B cell (primary cell): Measurements from ENCODE around the gene ZNF618. TPM values are rescaled to one million over a fixed set of nuclear protein-coding genes. Genes with fewer than 3 reads are reported as not detected.

Experiments used
- ATAC-seq: fragments of 200-7000 bp; cut with Tn5 transposase; one replicate; pipeline ENCODE4 v1.10.0; 2021; ENCODE audit warnings: low read depth, mild to moderate bottlenecking, moderate number of reproducible peaks, moderate library complexity
- CTCF ChIA-PET: fragments of 350-600 bp; sonication (Branson Sonifier 250); formaldehyde crosslinking; loops from one replicate; lab custom pipeline; 2021; ENCODE audit warnings: antibody characterized with exemption, inconsistent platforms; lab: Charles Lee
- POLR2A ChIA-PET: fragments of 350-600 bp; sonication (Branson Sonifier 250); formaldehyde crosslinking; loops from one replicate; lab custom pipeline; 2021; ENCODE audit warnings: antibody characterized with exemption; lab: Charles Lee
- DNase-seq: peaks from one replicate; pipeline ENCODE4 v3.0.0; 2013
- H2AFZ ChIP-seq: 2 replicates; pipeline ENCODE4 v1.6.1; 2012; ENCODE audit warnings: mild to moderate bottlenecking, low read depth, low read length; ENCODE audit not compliant: insufficient read depth, poor library complexity, severe bottlenecking
- H3K27ac ChIP-seq, 2 donors: 1 replicate in 1 of 2; 2 replicates in 1 of 2; pipeline ENCODE4 v1.5.1; 2012 to 2013; ENCODE audit warnings: low read length in 2 of 2, mild to moderate bottlenecking in 2 of 2, moderate library complexity in 1 of 2
- H3K27me3 ChIP-seq, 4 experiments: fragments of 200-600 bp in 1 of 4; sonication (generic) in 1 of 4; replicated peaks in 1 of 4; 1 replicate in 2 of 4; 2 replicates in 2 of 4; pipeline versions ENCODE4 v1.6.1 to v1.7.0; 2013 to 2016; ENCODE audit warnings: low read length in 3 of 4, mild to moderate bottlenecking in 2 of 4, mixed read lengths in 1 of 4, moderate library complexity in 1 of 4; ENCODE audit not compliant: insufficient read depth in 4 of 4, control insufficient read depth in 3 of 4; ENCODE audit errors: control extremely low read depth in 1 of 4
- H3K36me3 ChIP-seq, 2 experiments: replicated peaks in 1 of 2; 1 replicate in 1 of 2; 2 replicates in 1 of 2; pipeline versions ENCODE4 v1.6.1 to v1.7.1; 2013; ENCODE audit warnings: low read length in 1 of 2; ENCODE audit not compliant: insufficient read depth in 2 of 2, control insufficient read depth in 1 of 2; ENCODE audit errors: control extremely low read depth in 1 of 2, extremely low read depth in 1 of 2
- H3K4me1 ChIP-seq, 2 donors: fragments of 200-600 bp in 1 of 2; sonication (generic) in 1 of 2; 1 replicate in 1 of 2; 2 replicates in 1 of 2; pipeline versions ENCODE4 v1.5.1 to v1.6.1; 2013 to 2017; ENCODE audit warnings: low read length in 2 of 2; ENCODE audit not compliant: control insufficient read depth in 2 of 2, insufficient read depth in 2 of 2
- H3K4me2 ChIP-seq: replicated peaks from 2 replicates; pipeline ENCODE3; 2012; ENCODE audit warnings: mild to moderate bottlenecking, low read depth, low read length; ENCODE audit not compliant: poor library complexity, severe bottlenecking
- H3K4me3 ChIP-seq, 5 experiments: fragments of 200-600 bp in 1 of 5; sonication (generic) in 1 of 5; 1 replicate in 3 of 5; 2 replicates in 2 of 5; pipeline versions ENCODE4 v1.5.1 to v1.7.0; 2011 to 2016; ENCODE audit warnings: low read length in 4 of 5, mild to moderate bottlenecking in 4 of 5, low read depth in 2 of 5, control low read depth in 1 of 5, moderate library complexity in 1 of 5; ENCODE audit not compliant: insufficient read depth in 1 of 5; ENCODE audit errors: control extremely low read depth in 1 of 5, extremely low read depth in 1 of 5
- H3K79me2 ChIP-seq: fragments of 200-600 bp; sonication (generic); one replicate; pipeline ENCODE4 v1.6.0; 2016; ENCODE audit warnings: low read length; ENCODE audit not compliant: control insufficient read depth, insufficient read depth
- H3K9ac ChIP-seq: fragments of 200-600 bp; sonication (generic); 2 replicates; pipeline ENCODE4 v1.6.1; 2017; ENCODE audit warnings: mild to moderate bottlenecking, low read length, moderate library complexity
- H3K9me3 ChIP-seq, 3 donors: one replicate each; pipeline versions ENCODE4 v1.6.1 to v1.7.1; 2013; ENCODE audit warnings: low read length in 2 of 3; ENCODE audit not compliant: control insufficient read depth in 2 of 3, insufficient read depth in 1 of 3; ENCODE audit errors: control extremely low read depth in 1 of 3
- H4K20me1 ChIP-seq: 2 replicates; pipeline ENCODE4 v1.6.0; 2012; ENCODE audit warnings: mild to moderate bottlenecking, low read length; ENCODE audit not compliant: insufficient read depth, control insufficient read depth, poor library complexity, severe bottlenecking
- H3K27ac Mint-ChIP-seq: one replicate; pipeline ENCODE4 v1.8.0; 2021; ENCODE audit warnings: mixed read lengths
- H3K27me3 Mint-ChIP-seq: one replicate; pipeline ENCODE4 v1.8.0; 2021; ENCODE audit warnings: mixed read lengths
- H3K4me1 Mint-ChIP-seq: one replicate; pipeline ENCODE4 v1.8.0; 2021; ENCODE audit warnings: mixed read lengths
- H3K4me3 Mint-ChIP-seq: one replicate; pipeline ENCODE4 v1.8.0; 2021; ENCODE audit warnings: mixed read lengths
- H3K9me3 Mint-ChIP-seq: one replicate; pipeline ENCODE4 v1.8.0; 2022; ENCODE audit warnings: mixed read lengths; ENCODE audit not compliant: insufficient read depth
- CTCF ChIP-seq: fragments of 200-600 bp; IDR thresholded peaks from one replicate; pipeline ENCODE4 v1.8.0; 2022; ENCODE audit warnings: antibody characterized with exemption, mild to moderate bottlenecking
- EZH2 ChIP-seq: IDR thresholded peaks from 2 replicates; pipeline ENCODE4 v1.6.1; 2012; ENCODE audit warnings: borderline replicate concordance, low read depth, mild to moderate bottlenecking, moderate library complexity, low read length; ENCODE audit not compliant: insufficient read depth, poor library complexity, severe bottlenecking
- WGBS: methylation state at CpG from one replicate; pipeline ENCODE4 v1.1.5; 2013; ENCODE audit warnings: missing lambda C conversion rate; ENCODE audit not compliant: insufficient coverage; 5-methylcytosine and 5-hydroxymethylcytosine counted together
- intact Hi-C: fragments of 100-400 bp; cut with micrococcal nuclease; formaldehyde crosslinking; loops from one replicate; pipeline ENCODE4 v1.10.0; 2022
- polyA plus RNA-seq: library from polyadenylated mRNA; depleted of rRNA; stranded (reverse); fragments of >200 nt; gene quantifications from 2 replicates; pipeline ENCODE4 v1.2.3, GENCODE V29; 2012
- total RNA-seq, 2 donors: library from RNA; stranded (reverse); fragments of 120-200 nt in 1 of 2; gene quantifications; 1 replicate in 1 of 2; 2 replicates in 1 of 2; pipeline versions ENCODE4 v1.2.3 to v1.2.4, GENCODE V29; 2013 to 2022

The ZNF618 gene
- total and polyA plus RNA-seq, 2 donors (not counting 1 experiment from before 2014, with no cell fraction given) = 1.4 to 2.5 TPM

- intact Hi-C loops = no loop called here
- Mint-ChIP-seq H3K9me3 (no peaks in the 10 kb centered on the region), H3K4me3 (no peak overlapping the region), H3K4me1 (no peaks in the 10 kb centered on the region), H3K27ac (no peak overlapping the region), H3K27me3 (peaks cover 4% of the 10 kb centered on the region)
- ChIA-PET POLR2A (no interaction called here), CTCF (no interaction called here)
- Histone ChIP-seq H3K4me2 (no peak overlapping the region), H3K4me3 (no peak overlapping the region), H2AFZ (no peak overlapping the region), H3K27ac (no peak overlapping the region), H3K79me2 (no peaks in the 10 kb centered on the region), H3K4me1 (no peaks in the 10 kb centered on the region), H3K36me3 (no peaks in the 10 kb centered on the region), H4K20me1 (no peaks in the 10 kb centered on the region), H3K9ac (no peak overlapping the region), H3K27me3 (no peaks in the 10 kb centered on the region), H3K9me3 (no peaks in the 10 kb centered on the region)
- no peak for DNase-seq
- WGBS = 97% methylated on average over 11 of the region's 11 CpGs
- ATAC-seq = no peak
- TF ChIP-seq EZH2 = no peak
- no peak for TF ChIP-seq CTCF
These were observed 70.5 kb downstream of the ZNF618 start for GRCh38 chr9:113946496-113947115.

GRCh38 chr9:113947941-113948340, 71.8 kb downstream of the ZNF618 start:
- Mint-ChIP-seq H3K27ac (no peak overlapping the region), H3K4me1 (no peaks in the 10 kb centered on the region), H3K9me3 (no peaks in the 10 kb centered on the region), H3K27me3 (peaks cover 4% of the 10 kb centered on the region), H3K4me3 (no peak overlapping the region)
- intact Hi-C loops = no loop called here
- Histone ChIP-seq H3K4me2 (no peak overlapping the region), H3K9me3 (no peaks in the 10 kb centered on the region), H3K4me1 (no peaks in the 10 kb centered on the region), H3K79me2 (no peaks in the 10 kb centered on the region), H4K20me1 (no peaks in the 10 kb centered on the region), H3K9ac (no peak overlapping the region), H3K27me3 (no peaks in the 10 kb centered on the region), H3K27ac (no peak overlapping the region), H2AFZ (no peak overlapping the region), H3K4me3 (no peak overlapping the region), H3K36me3 (no peaks in the 10 kb centered on the region)
- ChIA-PET POLR2A (no interaction called here), CTCF (no interaction called here)
- ATAC-seq (no peak), DNase-seq (no peak)
- WGBS = 81% methylated on average over 7 of the region's 8 CpGs
- TF ChIP-seq EZH2 (no peak), CTCF (no peak)
